BJ (cell line): Measurements from ENCODE around the gene CALY. TPM values are rescaled to one million over a fixed set of nuclear protein-coding genes. Genes with fewer than 3 reads are reported as not detected.

Experiments
- CTCF ChIA-PET: fragments of 350-600 bp; formaldehyde crosslinking; extraction: SDS; loops from one replicate; lab custom pipeline; 2021; ENCODE audit warnings: antibody characterized with exemption, inconsistent platforms; lab: Yijun Ruan, JAX
- POLR2A ChIA-PET: fragments of 300-600 bp; sonication (Branson Sonifier 250); formaldehyde crosslinking; extraction: SDS; loops from one replicate; lab custom pipeline; 2021; ENCODE audit warnings: antibody characterized with exemption; lab: Charles Lee
- DNase-seq: peaks from one replicate; pipeline ENCODE4 v3.0.0-alpha.2; 2011; ENCODE audit warnings: low read depth
- H3K27me3 ChIP-seq: 2 replicates; pipeline ENCODE4 v1.6.0; 2011; ENCODE audit warnings: low read length; ENCODE audit not compliant: control insufficient read depth, insufficient read depth
- H3K36me3 ChIP-seq: 2 replicates; pipeline ENCODE4 v1.5.1; 2011; ENCODE audit warnings: low read length; ENCODE audit not compliant: control insufficient read depth, insufficient read depth
- H3K4me3 ChIP-seq: 2 replicates; pipeline ENCODE4 v1.5.1; 2011; ENCODE audit warnings: low read depth, mild to moderate bottlenecking, control low read depth, low read length
- polyA plus RNA-seq: library from polyadenylated mRNA; depleted of rRNA; stranded (reverse); fragments of >200 nt; gene quantifications from 2 replicates; pipeline ENCODE4 v1.2.3, GENCODE V29; 2011
- TF ChIP-seq, protein P1 (sequence below): IDR thresholded peaks from 2 replicates; pipeline ENCODE4 v1.5.1; 2011; ENCODE audit warnings: low read depth, mild to moderate bottlenecking, control low read depth, inconsistent platforms, low read length, moderate library complexity; ENCODE audit not compliant: insufficient read depth

The CALY gene
- polyA plus RNA-seq, 1 experiment: 0.91 TPM

DNA sequence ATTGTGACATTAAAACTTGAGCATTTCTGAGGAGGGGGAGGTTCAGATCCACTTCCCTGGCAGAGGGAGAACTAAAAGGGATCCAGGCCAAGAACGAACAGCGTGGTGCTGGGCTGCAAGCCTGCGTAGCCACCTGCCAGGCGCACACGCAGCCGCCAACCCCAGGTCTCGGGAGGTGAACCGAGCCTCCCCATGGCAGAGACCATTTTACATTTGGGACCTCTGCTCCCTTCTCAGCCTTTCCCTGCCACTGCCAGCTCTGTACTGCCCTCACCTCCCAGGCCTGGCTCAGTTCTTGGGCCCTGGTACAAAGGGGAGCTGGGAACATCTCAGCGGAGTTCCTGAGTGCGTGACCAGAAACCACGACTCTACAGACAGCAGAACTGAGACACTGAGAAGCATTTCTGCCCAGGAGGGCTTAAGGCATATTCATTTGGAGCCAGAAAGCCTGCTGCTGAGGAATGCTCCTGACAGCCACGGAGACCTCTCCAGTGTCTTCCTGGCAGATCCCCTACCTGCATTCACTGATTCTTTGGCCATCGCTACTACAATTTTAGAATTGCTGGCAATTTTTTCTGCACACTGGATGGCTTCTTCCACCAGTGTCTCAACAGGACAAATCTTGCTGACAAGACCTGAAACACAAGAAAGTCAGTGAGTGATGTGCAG lies 28.9 kb upstream of the CALY start:
- ChIA-PET POLR2A (no interaction called here), CTCF (no interaction called here)
- peaks cover 34% of the 10 kb centered on the region for H3K36me3 ChIP-seq
- no peaks in the 10 kb centered on the region for H3K27me3 ChIP-seq
- DNase-seq: no peak
- no peak overlapping the region for H3K4me3 ChIP-seq
- TF ChIP-seq, protein P1, sequence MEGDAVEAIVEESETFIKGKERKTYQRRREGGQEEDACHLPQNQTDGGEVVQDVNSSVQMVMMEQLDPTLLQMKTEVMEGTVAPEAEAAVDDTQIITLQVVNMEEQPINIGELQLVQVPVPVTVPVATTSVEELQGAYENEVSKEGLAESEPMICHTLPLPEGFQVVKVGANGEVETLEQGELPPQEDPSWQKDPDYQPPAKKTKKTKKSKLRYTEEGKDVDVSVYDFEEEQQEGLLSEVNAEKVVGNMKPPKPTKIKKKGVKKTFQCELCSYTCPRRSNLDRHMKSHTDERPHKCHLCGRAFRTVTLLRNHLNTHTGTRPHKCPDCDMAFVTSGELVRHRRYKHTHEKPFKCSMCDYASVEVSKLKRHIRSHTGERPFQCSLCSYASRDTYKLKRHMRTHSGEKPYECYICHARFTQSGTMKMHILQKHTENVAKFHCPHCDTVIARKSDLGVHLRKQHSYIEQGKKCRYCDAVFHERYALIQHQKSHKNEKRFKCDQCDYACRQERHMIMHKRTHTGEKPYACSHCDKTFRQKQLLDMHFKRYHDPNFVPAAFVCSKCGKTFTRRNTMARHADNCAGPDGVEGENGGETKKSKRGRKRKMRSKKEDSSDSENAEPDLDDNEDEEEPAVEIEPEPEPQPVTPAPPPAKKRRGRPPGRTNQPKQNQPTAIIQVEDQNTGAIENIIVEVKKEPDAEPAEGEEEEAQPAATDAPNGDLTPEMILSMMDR: no peak

DNA sequence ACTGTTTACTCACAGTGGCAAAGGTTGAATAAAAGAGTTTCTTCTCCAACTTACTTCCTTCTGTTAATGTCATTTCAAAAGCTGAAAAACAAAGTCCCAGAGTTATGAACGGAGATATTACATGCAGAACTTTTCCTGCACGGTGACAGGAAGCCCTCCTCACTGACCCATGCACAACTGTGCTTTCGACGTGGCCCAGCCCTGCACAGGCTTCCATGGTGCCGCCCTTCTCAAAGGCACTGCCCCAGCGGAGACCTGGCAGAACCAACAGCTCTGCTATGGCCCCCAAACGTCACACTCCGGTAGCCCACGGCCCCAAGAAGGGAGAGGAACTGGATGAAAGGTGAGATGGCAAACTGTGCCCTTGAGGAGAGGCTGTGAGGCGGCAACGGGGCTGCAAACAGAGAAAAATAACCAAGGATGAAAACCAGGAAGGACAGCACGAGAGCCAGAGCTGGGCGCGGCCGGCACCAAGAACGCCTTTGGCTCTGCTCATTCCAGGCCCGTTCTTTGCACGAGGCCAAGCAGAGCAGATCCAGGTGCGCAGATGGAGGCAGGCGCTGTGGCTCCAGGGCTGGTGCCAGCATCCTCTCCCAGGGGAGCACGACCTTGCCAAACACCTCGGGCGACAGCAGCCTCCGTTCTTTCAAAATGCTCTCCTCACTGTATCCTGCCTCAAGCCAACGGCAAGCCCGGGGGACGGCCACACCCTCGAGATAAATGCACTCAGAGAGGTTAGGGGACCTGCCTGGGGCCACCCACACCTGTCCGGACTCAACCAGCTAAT lies 28.1 kb upstream of the CALY start:
- no peaks in the 10 kb centered on the region for H3K27me3 ChIP-seq
- TF ChIP-seq, protein P1: no peak
- POLR2A ChIA-PET: no interaction called here
- no peak for DNase-seq
- no peak overlapping the region for H3K4me3 ChIP-seq
- H3K36me3 ChIP-seq: peaks cover 28% of the 10 kb centered on the region
- CTCF ChIA-PET: no interaction called here

DNA sequence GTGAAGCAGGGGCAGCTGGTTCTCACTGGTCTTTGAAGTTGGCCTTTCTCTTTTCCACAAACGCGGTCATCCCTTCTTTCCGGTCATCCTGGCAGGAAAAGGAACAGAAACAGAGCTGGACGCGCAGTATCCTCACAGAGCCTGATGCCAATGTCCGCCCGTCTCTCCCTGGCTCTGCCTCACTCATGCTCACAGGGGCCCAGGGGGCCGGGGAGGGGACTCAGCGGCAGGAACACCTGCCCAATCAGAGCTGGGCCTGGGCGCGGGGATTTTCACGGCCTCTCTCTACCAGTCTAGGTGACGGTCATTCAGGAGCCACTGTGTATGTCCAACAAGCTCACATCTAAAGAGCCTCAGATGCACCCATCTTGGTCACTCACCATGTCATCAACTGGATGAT lies 26.1 kb upstream of the CALY start:
- peaks cover 16% of the 10 kb centered on the region for H3K36me3 ChIP-seq
- H3K27me3 ChIP-seq: no peaks in the 10 kb centered on the region
- H3K4me3 ChIP-seq: no peak overlapping the region
- DNase-seq: no peak
- POLR2A ChIA-PET: no interaction called here
- CTCF ChIA-PET: no interaction called here
- TF ChIP-seq, protein P1: no peak

DNA sequence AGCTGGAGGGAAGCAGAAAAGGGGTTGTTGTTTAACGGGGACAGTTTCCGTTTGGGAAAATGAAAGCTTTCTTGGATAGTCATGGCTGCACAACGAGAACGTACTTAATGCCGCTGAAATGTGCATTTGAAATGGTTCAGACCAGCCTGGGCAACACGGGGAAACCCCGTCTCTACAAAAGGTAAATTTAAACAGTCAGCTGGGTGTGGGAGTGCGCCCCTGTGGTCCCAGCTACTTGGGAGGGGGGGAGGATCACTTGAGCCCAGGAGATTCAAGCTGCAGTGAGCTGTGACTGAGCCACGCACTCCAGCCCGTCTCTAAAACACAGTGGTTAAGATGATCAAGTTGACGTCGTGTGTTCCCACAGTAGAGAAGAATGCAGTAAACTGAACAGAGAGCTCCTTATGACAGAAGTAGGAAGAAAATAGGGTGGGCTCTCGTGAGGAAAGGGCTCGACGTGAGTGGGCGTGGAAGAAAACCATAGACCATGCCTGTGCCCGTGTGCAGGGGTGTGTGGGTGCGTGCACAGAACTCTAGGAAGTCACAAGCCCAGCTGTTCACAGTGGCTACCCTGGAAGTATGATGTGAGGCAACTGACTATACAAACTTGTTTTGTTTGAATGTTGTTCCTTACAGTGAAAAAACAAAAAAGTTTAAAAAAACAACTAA lies 25.2 kb upstream of the CALY start:
- H3K36me3 ChIP-seq: peaks cover 16% of the 10 kb centered on the region
- TF ChIP-seq, protein P1: no peak
- CTCF ChIA-PET: interaction anchor here (1.0 to 1.4 kb wide), 2 partner anchors 16 to 44 kb away, joined by 3 to 4 read pairs; no protein-coding TSS in a partner anchor

DNA sequence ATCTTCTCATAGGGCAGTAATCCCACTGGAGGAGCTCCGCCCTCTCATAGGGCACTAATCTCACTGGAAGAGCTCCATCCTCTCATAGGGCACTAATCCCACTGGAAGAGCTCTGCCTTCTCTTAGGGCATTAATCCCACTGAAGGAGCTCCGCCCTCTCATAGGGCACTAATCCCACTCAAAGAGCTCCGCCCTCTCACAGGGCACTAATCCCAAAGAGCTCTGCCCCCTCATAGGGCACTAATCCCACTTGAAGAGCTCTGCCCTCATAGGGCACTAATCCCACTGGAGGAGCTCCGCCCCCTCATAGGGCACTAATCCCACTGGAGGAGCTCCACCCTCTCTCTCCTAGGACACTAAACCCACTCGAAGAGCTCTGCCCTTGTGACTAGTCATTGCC lies 24.5 kb upstream of the CALY start:
- CTCF ChIA-PET: interaction anchor here (1.4 kb wide), 1 partner anchor 43 kb away, joined by 4 read pairs; no protein-coding TSS in a partner anchor
- peaks cover 10% of the 10 kb centered on the region for H3K36me3 ChIP-seq
- H3K4me3 ChIP-seq: no peak overlapping the region
- POLR2A ChIA-PET: interaction anchor here (0.7 kb wide), 1 partner anchor 12 kb away, joined by 5 read pairs; no protein-coding TSS in a partner anchor
- no peaks in the 10 kb centered on the region for H3K27me3 ChIP-seq
- TF ChIP-seq, protein P1: no peak
- no peak for DNase-seq

More for the DNA sequence above, 25.2 kb upstream of the CALY start:
- no peak for DNase-seq
- POLR2A ChIA-PET: no interaction called here
- no peaks in the 10 kb centered on the region for H3K27me3 ChIP-seq
- no peak overlapping the region for H3K4me3 ChIP-seq
